ENCODE data around the gene ULK4.

ULK4 gene

DNA sequence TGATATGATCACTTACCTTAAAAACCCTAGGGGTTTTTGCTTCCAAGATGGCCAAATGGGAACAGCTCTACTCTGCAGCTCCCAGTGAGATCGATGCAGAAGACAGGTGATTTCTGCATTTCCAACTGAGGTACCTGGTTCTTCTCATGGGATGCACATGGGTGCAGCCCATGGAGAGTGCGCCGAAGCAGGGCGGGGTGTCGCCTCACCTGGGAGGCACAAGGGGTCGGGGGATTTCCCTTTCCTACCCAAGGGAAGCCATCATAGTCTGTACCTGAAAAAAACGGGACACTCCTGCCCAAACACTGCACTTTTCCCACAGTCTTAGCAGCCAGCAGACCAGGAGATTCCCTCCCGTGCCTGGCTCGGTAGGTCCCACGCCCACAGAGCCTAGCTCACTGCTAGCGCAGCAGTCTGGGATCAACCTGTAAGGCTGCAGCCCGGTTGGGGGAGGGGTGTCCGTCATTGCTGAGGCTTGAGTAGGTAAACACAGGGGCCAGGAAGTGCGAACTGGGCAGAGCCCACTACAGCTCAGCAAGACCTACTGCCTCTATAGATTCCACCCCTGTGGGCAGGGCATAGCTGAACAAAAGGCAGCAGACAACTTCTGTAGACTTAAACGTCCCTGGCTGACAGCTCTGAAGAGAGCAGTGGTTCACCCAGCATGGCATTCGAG, 684.0 kb downstream of the ULK4 start:
- Histone ChIP-seq H3K27me3 (ENCODE audit: low read length) (no peaks in the 10 kb centered on the region), H4K20me1 (ENCODE audit: low read depth, low read length) (no peaks in the 10 kb centered on the region), H3K4me3 (ENCODE audit: insufficient read depth, low read length, poor library complexity, severe bottlenecking) (no peak overlapping the region), H3K9me3 (ENCODE audit: insufficient read depth, low read length) (no peaks in the 10 kb centered on the region), H3F3A (ENCODE audit: insufficient read depth) (no peaks in the 10 kb centered on the region), H3K79me2 (ENCODE audit: insufficient read depth, low read length) (no peaks in the 10 kb centered on the region), H2AFZ (ENCODE audit: low read depth, low read length, severe bottlenecking) (no peak overlapping the region), H3K9ac (ENCODE audit: low read length) (no peak overlapping the region), H3K27ac (ENCODE audit: low read depth, low read length) (no peak overlapping the region), H3K4me2 (ENCODE audit: low read depth, low read length, poor library complexity, severe bottlenecking) (no peak overlapping the region), H3K36me3 (ENCODE audit: low read length) (no peaks in the 10 kb centered on the region), H3K9me2 (replicated peaks; ENCODE audit: insufficient read depth, low read length) (no peaks in the 10 kb centered on the region)
- TF ChIP-seq, protein P1, sequence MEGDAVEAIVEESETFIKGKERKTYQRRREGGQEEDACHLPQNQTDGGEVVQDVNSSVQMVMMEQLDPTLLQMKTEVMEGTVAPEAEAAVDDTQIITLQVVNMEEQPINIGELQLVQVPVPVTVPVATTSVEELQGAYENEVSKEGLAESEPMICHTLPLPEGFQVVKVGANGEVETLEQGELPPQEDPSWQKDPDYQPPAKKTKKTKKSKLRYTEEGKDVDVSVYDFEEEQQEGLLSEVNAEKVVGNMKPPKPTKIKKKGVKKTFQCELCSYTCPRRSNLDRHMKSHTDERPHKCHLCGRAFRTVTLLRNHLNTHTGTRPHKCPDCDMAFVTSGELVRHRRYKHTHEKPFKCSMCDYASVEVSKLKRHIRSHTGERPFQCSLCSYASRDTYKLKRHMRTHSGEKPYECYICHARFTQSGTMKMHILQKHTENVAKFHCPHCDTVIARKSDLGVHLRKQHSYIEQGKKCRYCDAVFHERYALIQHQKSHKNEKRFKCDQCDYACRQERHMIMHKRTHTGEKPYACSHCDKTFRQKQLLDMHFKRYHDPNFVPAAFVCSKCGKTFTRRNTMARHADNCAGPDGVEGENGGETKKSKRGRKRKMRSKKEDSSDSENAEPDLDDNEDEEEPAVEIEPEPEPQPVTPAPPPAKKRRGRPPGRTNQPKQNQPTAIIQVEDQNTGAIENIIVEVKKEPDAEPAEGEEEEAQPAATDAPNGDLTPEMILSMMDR (IDR thresholded peaks at IDR 0.05; ENCODE audit: insufficient read depth, low read length, poor library complexity, severe bottlenecking) = no peak
- TF ChIP-seq EZH2phosphoT487 (conservative IDR thresholded peaks at IDR 0.05; ENCODE audit: low read length) = no peak

DNA sequence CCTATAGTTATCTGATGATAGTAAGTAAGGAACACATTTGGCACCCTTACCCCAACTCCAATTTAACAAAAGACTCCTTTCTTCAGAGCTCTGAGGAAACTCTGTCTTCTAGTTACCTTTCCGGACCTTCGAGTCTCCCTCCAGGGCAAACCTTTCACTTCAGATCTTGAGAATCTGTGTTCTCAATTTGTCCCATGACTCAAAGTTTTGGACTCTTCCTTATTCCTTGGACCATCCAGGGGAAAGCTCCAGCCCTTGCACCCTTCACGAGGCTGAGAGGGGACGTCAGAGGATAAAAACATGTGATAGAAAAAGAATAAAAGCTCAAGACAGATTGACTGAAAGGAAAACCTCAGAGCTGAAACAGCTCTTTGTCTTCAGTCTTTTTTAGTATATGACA, 685.7 kb downstream of the ULK4 start:
- no peak overlapping the region for H2AFZ ChIP-seq (ENCODE audit: low read depth, low read length, severe bottlenecking)
- H3F3A ChIP-seq (ENCODE audit: insufficient read depth) = no peaks in the 10 kb centered on the region
- H3K9ac ChIP-seq (ENCODE audit: low read length) = no peak overlapping the region
- H3K9me2 ChIP-seq (replicated peaks; ENCODE audit: insufficient read depth, low read length) = no peaks in the 10 kb centered on the region
- H3K4me3 ChIP-seq (ENCODE audit: insufficient read depth, low read length, poor library complexity, severe bottlenecking) = no peak overlapping the region
- TF ChIP-seq, protein P1 (IDR thresholded peaks at IDR 0.05; ENCODE audit: insufficient read depth, low read length, poor library complexity, severe bottlenecking) = no peak
- TF ChIP-seq EZH2phosphoT487 (conservative IDR thresholded peaks at IDR 0.05; ENCODE audit: low read length) = no peak
- no peaks in the 10 kb centered on the region for H3K27me3 ChIP-seq (ENCODE audit: low read length)
- no peaks in the 10 kb centered on the region for H4K20me1 ChIP-seq (ENCODE audit: low read depth, low read length)
- no peak overlapping the region for H3K4me2 ChIP-seq (ENCODE audit: low read depth, low read length, poor library complexity, severe bottlenecking)
- peaks cover 5% of the 10 kb centered on the region; the same call in 1 of the 2 replicates for H3K9me3 ChIP-seq (ENCODE audit: insufficient read depth, low read length)
- no peaks in the 10 kb centered on the region for H3K36me3 ChIP-seq (ENCODE audit: low read length)
- no peaks in the 10 kb centered on the region for H3K79me2 ChIP-seq (ENCODE audit: insufficient read depth, low read length)
- H3K27ac ChIP-seq (ENCODE audit: low read depth, low read length) = no peak overlapping the region

- Histone ChIP-seq H4K20me1 (ENCODE audit: low read depth, low read length) (no peaks in the 10 kb centered on the region), H3F3A (ENCODE audit: insufficient read depth) (no peaks in the 10 kb centered on the region), H2AFZ (ENCODE audit: low read depth, low read length, severe bottlenecking) (no peak overlapping the region), H3K27me3 (ENCODE audit: low read length) (no peaks in the 10 kb centered on the region), H3K9me3 (ENCODE audit: insufficient read depth, low read length) (peaks cover 5% of the 10 kb centered on the region; the same call in 1 of the 2 replicates), H3K27ac (ENCODE audit: low read depth, low read length) (no peak overlapping the region), H3K79me2 (ENCODE audit: insufficient read depth, low read length) (no peaks in the 10 kb centered on the region), H3K9ac (ENCODE audit: low read length) (no peak overlapping the region), H3K4me2 (ENCODE audit: low read depth, low read length, poor library complexity, severe bottlenecking) (no peak overlapping the region), H3K4me3 (ENCODE audit: insufficient read depth, low read length, poor library complexity, severe bottlenecking) (no peak overlapping the region), H3K36me3 (ENCODE audit: low read length) (no peaks in the 10 kb centered on the region), H3K9me2 (replicated peaks; ENCODE audit: insufficient read depth, low read length) (no peaks in the 10 kb centered on the region)
- TF ChIP-seq EZH2phosphoT487 (conservative IDR thresholded peaks at IDR 0.05; ENCODE audit: low read length) = no peak
- TF ChIP-seq, protein P1 (IDR thresholded peaks at IDR 0.05; ENCODE audit: insufficient read depth, low read length, poor library complexity, severe bottlenecking) = no peak
These were observed 686.8 kb downstream of the ULK4 start for GRCh38 chr3:41274944-41275668.

All from SU-DHL-6 (cell line).